Renal cortex interstitium (tissue), 15 donors: ENCODE results near the gene ARMH3. TPM values are rescaled to one million over a fixed set of nuclear protein-coding genes. Genes with fewer than 3 reads are reported as not detected.
A peak's percentile ranks its signal among the peaks of the same experiment; 100 is the strongest.

Experiments used
- DNase-seq, 11 donors: peaks; one replicate each; pipeline ENCODE4 v3.0.0-alpha.2; 2013; ENCODE audit warnings: low read depth in 9 of 11, low spot score in 4 of 11; ENCODE audit errors: extremely low read depth in 1 of 11
- long read RNA-seq, 16 experiments: transcript quantifications; one replicate each; lab custom pipeline, GENCODE V29; 2026
- polyA plus RNA-seq, 3 donors: library from polyadenylated mRNA; unstranded; fragments of 120-200 nt; gene quantifications; one replicate each; pipeline ENCODE4 v1.2.1, GENCODE V29; 2013; ENCODE audit not compliant: insufficient read length in 3 of 3

The ARMH3 gene, protein sequence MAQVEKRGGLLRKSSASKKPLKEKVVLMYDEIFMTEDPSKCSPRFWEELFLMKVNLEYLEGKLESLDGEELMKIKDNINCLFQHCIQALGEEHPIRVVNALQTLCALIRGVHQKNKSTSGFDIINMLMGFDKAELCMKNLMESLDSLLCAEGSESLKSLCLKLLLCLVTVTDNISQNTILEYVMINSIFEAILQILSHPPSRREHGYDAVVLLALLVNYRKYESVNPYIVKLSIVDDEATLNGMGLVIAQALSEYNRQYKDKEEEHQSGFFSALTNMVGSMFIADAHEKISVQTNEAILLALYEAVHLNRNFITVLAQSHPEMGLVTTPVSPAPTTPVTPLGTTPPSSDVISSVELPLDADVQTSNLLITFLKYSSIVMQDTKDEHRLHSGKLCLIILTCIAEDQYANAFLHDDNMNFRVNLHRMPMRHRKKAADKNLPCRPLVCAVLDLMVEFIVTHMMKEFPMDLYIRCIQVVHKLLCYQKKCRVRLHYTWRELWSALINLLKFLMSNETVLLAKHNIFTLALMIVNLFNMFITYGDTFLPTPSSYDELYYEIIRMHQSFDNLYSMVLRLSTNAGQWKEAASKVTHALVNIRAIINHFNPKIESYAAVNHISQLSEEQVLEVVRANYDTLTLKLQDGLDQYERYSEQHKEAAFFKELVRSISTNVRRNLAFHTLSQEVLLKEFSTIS
- 10 to 100 TPM; 18.6 to 19.0 (median 18.7) TPM for polyA plus RNA-seq
- long read RNA-seq, donor 1: 0 reads
- long read RNA-seq, donor 2, partial matches to known transcripts: 6 of 6 reads
- long read RNA-seq, donor 2, other reads (novel, unspliced or antisense): 0 of 6 reads
- long read RNA-seq, donor 3, full-length matches to known transcripts: 1 of 7 reads
- long read RNA-seq, donor 3, partial matches to known transcripts: 6 of 7 reads
- long read RNA-seq, donor 3, other reads (novel, unspliced or antisense): 0 of 7 reads
- long read RNA-seq, donor 4, full-length matches to known transcripts: 1 of 1 reads
- long read RNA-seq, donor 4, partial matches to known transcripts: 0 of 1 reads
- long read RNA-seq, donor 4, other reads (novel, unspliced or antisense): 0 of 1 reads
- long read RNA-seq, donor 5: 0 reads
- long read RNA-seq, donor 6, full-length matches to known transcripts: 1 of 6 reads
- long read RNA-seq, donor 6, partial matches to known transcripts: 5 of 6 reads
- long read RNA-seq, donor 6, other reads (novel, unspliced or antisense): 0 of 6 reads
- long read RNA-seq, donor 7, partial matches to known transcripts: 5 of 5 reads
- long read RNA-seq, donor 7, other reads (novel, unspliced or antisense): 0 of 5 reads
- long read RNA-seq, donor 8: 0 reads
- long read RNA-seq, donor 9: 0 reads
- long read RNA-seq, donor 10, partial matches to known transcripts: 0 of 1 reads
- long read RNA-seq, donor 10, other reads (novel, unspliced or antisense): 0 of 1 reads
- long read RNA-seq, donor 11, full-length matches to known transcripts: 4 of 4 reads
- long read RNA-seq, donor 11, partial matches to known transcripts: 0 of 4 reads
- long read RNA-seq, donor 11, other reads (novel, unspliced or antisense): 0 of 4 reads
- long read RNA-seq, donor 12: 0 reads
- long read RNA-seq, donor 13: 0 reads
- long read RNA-seq, donor 14: 0 reads
- long read RNA-seq, donor 15: 0 reads
- long read RNA-seq, donor 16, full-length matches to known transcripts: 5 of 20 reads
- long read RNA-seq, donor 16, partial matches to known transcripts: 15 of 20 reads
- long read RNA-seq, donor 16, other reads (novel, unspliced or antisense): 0 of 20 reads

- DNase-seq: peak; percentile 88 to 98 (median 93)
Observed at GRCh38 chr10:102055647-102056419, at the start of gene ARMH3. ARMH3 (minus strand) TSS chr10:102056173; CDS start chr10:102040114, 16,059 bp downstream.

- DNase-seq: no peak
Observed at GRCh38 chr10:102102421-102102820, 46.4 kb upstream of the ARMH3 start.

- no peak for DNase-seq
Observed at GRCh38 chr10:102101152-102101551, 45.2 kb upstream of the ARMH3 start.

DNA sequence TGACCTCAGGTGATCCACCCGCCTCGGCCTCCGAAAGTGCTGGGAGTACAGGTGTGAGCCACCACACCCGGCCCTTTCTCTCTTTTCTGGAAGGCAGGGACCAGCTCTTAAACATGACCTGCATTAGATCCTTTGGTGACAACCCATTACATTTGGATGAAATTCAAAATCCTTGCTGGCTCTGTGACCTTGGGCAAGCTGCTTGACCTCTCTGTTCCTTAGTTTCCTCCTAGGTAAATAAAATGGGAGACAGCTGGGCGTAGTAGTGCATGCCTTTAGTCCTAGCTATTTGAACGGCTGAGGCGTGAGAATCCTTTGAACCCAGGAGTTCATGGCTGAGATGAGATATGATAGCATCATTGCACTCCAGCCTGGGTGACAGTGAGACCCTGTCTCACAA lies 40.5 kb upstream of the ARMH3 start:
- DNase-seq: no peak

GRCh38 chr10:102090772-102091171 lies 34.8 kb upstream of the ARMH3 start:
- no peak for DNase-seq

GRCh38 chr10:102086196-102086595 lies 30.2 kb upstream of the ARMH3 start:
- no peak for DNase-seq

GRCh38 chr10:102085336-102085735 lies 29.4 kb upstream of the ARMH3 start:
- DNase-seq: no peak

DNA sequence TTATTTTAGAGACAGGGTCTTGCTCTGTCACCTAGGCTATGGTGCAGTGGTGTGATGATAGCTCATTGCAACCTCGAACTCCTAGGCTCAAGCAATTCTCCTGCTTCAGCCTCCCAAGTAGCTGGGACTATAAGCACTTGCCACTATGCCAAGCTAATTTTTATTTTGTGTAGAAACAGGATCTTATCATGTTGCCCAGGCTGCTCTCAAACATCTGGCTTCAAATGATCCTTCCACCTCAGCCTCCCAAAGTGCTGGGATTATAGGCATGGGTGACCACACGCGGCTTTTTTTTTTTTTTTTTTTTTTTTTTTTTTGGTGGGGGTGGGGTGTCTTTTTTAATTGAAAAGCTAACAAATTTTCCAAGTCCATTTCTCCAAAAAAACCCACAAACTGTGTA lies 27.6 kb upstream of the ARMH3 start:
- no peak for DNase-seq

GRCh38 chr10:102072673-102073527 lies 16.9 kb upstream of the ARMH3 start:
- peak in 10 of 11 donors; percentile 26 to 67 (median 56) for DNase-seq

- DNase-seq: no peak
Observed at GRCh38 chr10:102069071-102069470, 13.1 kb upstream of the ARMH3 start.

DNA sequence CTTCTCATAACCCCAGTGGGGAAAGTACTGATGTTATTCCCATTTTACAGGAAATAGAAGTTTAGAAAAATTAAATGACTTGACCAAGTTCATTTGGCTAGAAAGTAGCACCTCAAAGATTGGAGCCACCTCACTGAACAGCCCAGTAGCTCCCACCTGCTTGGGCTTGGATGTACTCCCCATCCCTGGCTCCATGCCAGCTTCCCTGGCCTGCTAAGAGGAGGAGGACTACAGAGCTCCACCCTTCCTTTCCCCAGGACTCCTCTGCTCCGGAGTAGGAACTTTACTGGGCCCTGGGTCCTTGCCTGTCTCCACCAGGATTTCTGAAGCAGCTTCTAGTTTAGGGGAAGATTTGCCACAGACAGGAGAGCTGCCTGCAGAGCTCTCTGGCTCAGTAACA lies 12.2 kb upstream of the ARMH3 start:
- no peak for DNase-seq

- no peak for DNase-seq
Observed at GRCh38 chr10:102067091-102067916, 11.3 kb upstream of the ARMH3 start.

DNA sequence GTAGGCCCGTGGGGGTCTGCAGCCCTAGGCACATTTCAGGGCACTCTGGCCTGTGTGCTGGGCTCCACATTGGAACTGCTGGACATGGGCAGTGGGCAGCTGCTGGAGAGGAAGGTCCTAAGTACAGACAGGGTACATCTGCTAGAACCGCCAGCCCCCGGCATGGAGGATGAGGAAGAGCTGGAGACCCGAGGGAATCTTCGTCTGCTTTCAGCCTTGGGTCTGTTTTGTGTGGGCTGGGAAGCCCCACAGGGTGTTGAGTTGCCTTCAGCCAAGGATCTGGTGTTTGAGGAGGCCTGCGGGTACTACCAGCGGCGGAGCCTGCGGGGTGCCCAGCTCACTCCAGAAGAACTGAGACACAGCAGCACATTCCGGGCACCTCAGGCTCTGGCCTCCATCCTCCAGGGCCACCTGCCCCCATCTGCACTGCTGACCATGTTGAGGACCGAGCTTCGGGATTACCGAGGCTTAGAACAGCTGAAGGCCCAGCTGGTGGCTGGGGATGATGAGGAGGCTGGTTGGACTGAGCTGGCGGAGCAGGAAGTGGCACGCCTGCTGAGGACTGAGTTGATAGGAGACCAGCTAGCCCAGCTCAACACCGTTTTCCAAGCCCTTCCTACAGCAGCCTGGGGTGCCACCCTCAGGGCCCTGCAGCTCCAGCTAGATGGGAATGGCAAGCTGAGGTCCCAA lies 10.6 kb upstream of the ARMH3 start:
- no peak for DNase-seq

DNA sequence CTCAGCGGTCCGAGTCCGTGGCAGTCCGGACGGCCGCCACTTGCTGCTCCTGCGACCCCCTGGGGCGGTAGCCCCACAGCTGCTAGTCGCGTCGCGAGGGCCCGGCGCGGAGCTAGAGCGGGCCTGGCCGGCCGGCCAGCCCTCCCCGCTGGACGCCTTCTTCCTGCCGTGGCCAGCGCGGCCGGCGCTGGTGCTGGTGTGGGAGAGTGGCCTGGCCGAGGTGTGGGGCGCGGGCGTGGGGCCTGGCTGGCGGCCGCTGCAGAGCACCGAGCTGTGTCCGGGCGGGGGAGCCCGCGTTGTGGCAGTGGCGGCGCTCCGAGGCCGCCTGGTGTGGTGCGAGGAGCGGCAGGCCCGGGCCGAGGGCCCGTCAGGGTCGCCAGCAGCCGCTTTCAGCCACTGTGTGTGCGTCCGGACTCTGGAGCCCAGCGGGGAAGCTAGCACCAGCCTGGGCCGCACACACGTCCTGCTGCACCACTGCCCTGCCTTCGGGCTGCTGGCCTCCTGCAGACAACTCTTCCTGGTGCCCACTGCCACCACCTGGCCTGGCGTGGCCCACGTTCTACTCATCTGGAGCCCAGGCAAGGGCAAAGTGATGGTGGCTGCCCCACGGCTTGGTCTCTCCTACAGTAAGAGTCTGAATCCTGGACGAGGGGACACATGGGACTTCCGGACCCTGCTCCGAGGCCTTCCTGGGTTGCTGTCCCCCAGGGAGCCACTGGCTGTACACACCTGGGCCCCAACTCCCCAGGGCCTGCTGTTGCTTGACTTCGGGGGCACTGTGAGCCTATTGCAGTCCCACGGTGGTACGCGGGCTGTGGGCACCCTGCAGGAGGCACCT lies 9.8 kb upstream of the ARMH3 start:
- DNase-seq: peak in 6 of 11 donors; percentile 9 to 27 (median 14)
